ENCODE measurements around the gene MYPN. TPM values are rescaled to one million over a fixed set of nuclear protein-coding genes. Genes with fewer than 3 reads are reported as not detected.
A peak's percentile ranks its signal among the peaks of the same experiment; 100 is the strongest.
"Not testable (repeated sequence)": the region's sequence is repeated elsewhere in the genome, so short reads cannot be mapped to it uniquely, and the experiment has no call there.

MYPN gene
- polyA plus RNA-seq, 2 of the 4 experiments (the other 2 are of a cell fraction) = 1.5 to 2.1 TPM

- peak; percentile 35 to 77 for DNase-seq (ENCODE audit: low read depth in 1 of 2, low spot score in 1 of 2)
- 42% methylated on average over 11 of the region's 11 CpGs for WGBS (ENCODE audit: missing lambda C conversion rate)
- Histone ChIP-seq H3K4me1 (peaks cover 57% of the 10 kb centered on the region), H3K4me3 (no peak overlapping the region), H3K4me2 (0 out of 3 replicates have a peak overlapping the region, but pooled peaks have one; percentile 0), H3K9me3 (no peaks in the 10 kb centered on the region), H3K27ac (peak overlapping the region; percentile 86 to 92)
- ChIA-PET POLR2A (interaction anchor here (0.6 to 1.4 kb wide), 2 partner anchors 59 to 96 kb away, joined by 3 read pairs; no protein-coding TSS in a partner anchor), CTCF (interaction anchor here (0.6 to 10.2 kb wide), 46 partner anchors 8 to 368 kb away, joined by 3 to 241 read pairs (median 5); partner anchors contain the start of gene HNRNPH3)
- TF ChIP-seq FOSB (CRISPR knock-in tag; IDR thresholded peaks at IDR 0.05) = no peak
- no peak for TF ChIP-seq EHF (CRISPR knock-in tag; IDR thresholded peaks at IDR 0.05)
- TF ChIP-seq KDM5A (IDR thresholded peaks at IDR 0.05) = no peak
- TF ChIP-seq ELK1 (IDR thresholded peaks at IDR 0.05; ENCODE audit: low read depth, low read length) = no peak
- no peak for TF ChIP-seq JUNB (IDR thresholded peaks at IDR 0.05)
- TF ChIP-seq ESRRA (IDR thresholded peaks at IDR 0.05; ENCODE audit: borderline replicate concordance, low read length) = no peak
- TF ChIP-seq GATA3 (IDR thresholded peaks at IDR 0.05; ENCODE audit: borderline replicate concordance) = no peak
- TF ChIP-seq PHF8 (IDR thresholded peaks at IDR 0.05; ENCODE audit: borderline replicate concordance, low read depth) = no peak
- no peak for TF ChIP-seq MAX (IDR thresholded peaks at IDR 0.05)
- peak; percentile 95 for TF ChIP-seq SMC3 (IDR thresholded peaks at IDR 0.05)
- TF ChIP-seq RCOR1 (IDR thresholded peaks at IDR 0.05; ENCODE audit: low read depth, low read length) = no peak
- no peak for TF ChIP-seq SREBF2 (IDR thresholded peaks at IDR 0.05)
- TF ChIP-seq TP53 (CRISPR knock-in tag; IDR thresholded peaks at IDR 0.05) = no peak
- TF ChIP-seq RAD21 (conservative IDR thresholded peaks at IDR 0.05 in 1 of 2, IDR thresholded peaks at IDR 0.05 in 1 of 2) = peak; percentile 90 to 95
- no peak for TF ChIP-seq ATOH8 (CRISPR knock-in tag; IDR thresholded peaks at IDR 0.05; ENCODE audit: low read depth)
- TF ChIP-seq CTCF (IDR thresholded peaks at IDR 0.05) = peak; percentile 91
- TF ChIP-seq CBX8 (IDR thresholded peaks at IDR 0.05) = no peak
- no peak for TF ChIP-seq ZC3H11A (IDR thresholded peaks at IDR 0.05)
- no peak for TF ChIP-seq RNF2 (IDR thresholded peaks at IDR 0.05; ENCODE audit: borderline replicate concordance, low read depth)
- TF ChIP-seq BHLHE40 (IDR thresholded peaks at IDR 0.05; ENCODE audit: low read depth, low read length) = no peak
- TF ChIP-seq FOSL2 (IDR thresholded peaks at IDR 0.05) = no peak
- TF ChIP-seq FOSL2 (CRISPR knock-in tag; IDR thresholded peaks at IDR 0.05) = no peak
- TF ChIP-seq REST (IDR thresholded peaks at IDR 0.05) = no peak
- no peak for FAIRE-seq
- ATAC-seq = peak in 1 of 2 experiments; percentile 10; a peak in 1 of 6 replicates
Measured at GRCh38 chr10:68156373-68157185, 47.3 kb downstream of the MYPN start.

GRCh38 chr10:68157522-68157921 is 48.2 kb downstream of the MYPN start:
- 81% methylated on average over 7 of the region's 7 CpGs for WGBS (ENCODE audit: missing lambda C conversion rate)
- not testable (repeated sequence) for DNase-seq (ENCODE audit: low read depth in 1 of 2, low spot score in 1 of 2)

More at GRCh38 chr10:68157522-68157921, 48.2 kb downstream of the MYPN start:
- not testable (repeated sequence) for FAIRE-seq, H3K4me2 ChIP-seq, H3K9me3 ChIP-seq, ATAC-seq, H3K4me3 ChIP-seq
- H3K27ac ChIP-seq = peak overlapping the region in 1 of 2 experiments; percentile 51; a peak in 2 of 6 replicates
- ChIA-PET CTCF (interaction anchor here (0.6 to 10.2 kb wide), 18 partner anchors 9 to 369 kb away, joined by 3 to 241 read pairs (median 8); no protein-coding TSS in a partner anchor), POLR2A (interaction anchor here (0.6 kb wide), 1 partner anchor 60 kb away, joined by 3 read pairs; no protein-coding TSS in a partner anchor)
- H3K4me1 ChIP-seq = peaks cover 49% of the 10 kb centered on the region
